H1 (cell line): ENCODE data around the gene TXNDC2. TPM values are rescaled to one million over a fixed set of nuclear protein-coding genes. Genes with fewer than 3 reads are reported as not detected.
"Not testable (repeated sequence)": the region's sequence is repeated elsewhere in the genome, so short reads cannot be mapped to it uniquely, and the experiment has no call there.

ENCODE experiments used
- CTCF ChIA-PET: fragments of 300-600 bp; sonication (Branson Sonifier 250); formaldehyde crosslinking; loops from one replicate; lab custom pipeline; 2021; ENCODE audit not compliant: partially characterized antibody; lab: Charles Lee
- POLR2A ChIA-PET: fragments of 300-600 bp; sonication (Branson Sonifier 250); formaldehyde crosslinking; loops from one replicate; lab custom pipeline; 2021; ENCODE audit warnings: inconsistent platforms; ENCODE audit not compliant: partially characterized antibody; lab: Charles Lee
- DNase-seq, 2 experiments: peaks; one replicate each; pipeline versions ENCODE4 v3.0.0 to v3.0.0-alpha.2; 2010 to 2022; ENCODE audit warnings: low spot score in 2 of 2, low read depth in 1 of 2, mixed read lengths in 1 of 2
- FAIRE-seq: peaks from 2 replicates; lab custom pipeline; 2011; peaks lifted over from hg19 to GRCh38; lab: Jason Lieb, UNC
- H2AFZ ChIP-seq: 2 replicates; pipeline ENCODE4 v1.8.1; 2012; ENCODE audit warnings: low read length, inconsistent platforms
- H2AK5ac ChIP-seq: 2 replicates; pipeline ENCODE4 v1.6.1; 2013; ENCODE audit warnings: low read depth, low read length
- H2BK120ac ChIP-seq: replicated peaks from 2 replicates; pipeline ENCODE3; 2013; ENCODE audit warnings: low read depth, low read length, inconsistent platforms
- H2BK12ac ChIP-seq: 2 replicates; pipeline ENCODE4 v1.6.1; 2013; ENCODE audit warnings: low read depth, low read length
- H2BK15ac ChIP-seq: 2 replicates; pipeline ENCODE4 v1.6.1; 2013; ENCODE audit warnings: low read length
- H2BK20ac ChIP-seq: 2 replicates; pipeline ENCODE4 v1.6.1; 2013; ENCODE audit warnings: low read length
- H2BK5ac ChIP-seq: 2 replicates; pipeline ENCODE4 v1.6.1; 2013; ENCODE audit warnings: low read depth, low read length
- H3K14ac ChIP-seq: 2 replicates; pipeline ENCODE4 v1.6.1; 2013; ENCODE audit warnings: inconsistent platforms; ENCODE audit not compliant: insufficient read length
- H3K18ac ChIP-seq: 2 replicates; pipeline ENCODE4 v1.6.1; 2013; ENCODE audit warnings: low read length; ENCODE audit errors: extremely low read depth
- H3K23ac ChIP-seq: 2 replicates; pipeline ENCODE4 v1.6.1; 2013; ENCODE audit warnings: inconsistent platforms; ENCODE audit not compliant: insufficient read length
- H3K23me2 ChIP-seq: 2 replicates; pipeline ENCODE4 v1.6.1; 2013; ENCODE audit warnings: low read depth, low read length
- H3K27ac ChIP-seq: 2 replicates; pipeline ENCODE4 v1.6.1; 2011; ENCODE audit warnings: low read depth, low read length, inconsistent platforms
- H3K27me3 ChIP-seq, 4 experiments: replicated peaks in 1 of 4; 1 replicate in 1 of 4; 2 replicates in 3 of 4; pipeline versions ENCODE4 v1.6.1 to v1.8.1; 2011 to 2013; ENCODE audit warnings: low read length in 3 of 4, mild to moderate bottlenecking in 3 of 4, inconsistent platforms in 2 of 4, mixed read lengths in 2 of 4, moderate library complexity in 1 of 4; ENCODE audit not compliant: control insufficient read depth in 3 of 4, insufficient read depth in 3 of 4; ENCODE audit errors: extremely low read depth in 1 of 4
- H3K36me3 ChIP-seq, 4 experiments: 2 replicates each; pipeline versions ENCODE4 v1.6.1 to v1.8.1; 2011 to 2013; ENCODE audit warnings: mild to moderate bottlenecking in 4 of 4, low read length in 3 of 4, moderate library complexity in 2 of 4, control low read depth in 1 of 4, inconsistent platforms in 1 of 4; ENCODE audit not compliant: insufficient read depth in 4 of 4, control insufficient read depth in 2 of 4
- H3K4ac ChIP-seq: replicated peaks from 2 replicates; pipeline ENCODE3; 2013; ENCODE audit warnings: low read length, low read depth, mixed read lengths, inconsistent platforms; ENCODE audit not compliant: insufficient read length
- H3K4me1 ChIP-seq, 4 experiments: replicated peaks in 1 of 4; 1 replicate in 1 of 4; 2 replicates in 3 of 4; pipeline versions ENCODE4 v1.6.1 to v1.8.1; 2011 to 2013; ENCODE audit warnings: low read length in 3 of 4, inconsistent platforms in 2 of 4, mixed read lengths in 1 of 4; ENCODE audit not compliant: insufficient read depth in 4 of 4, control insufficient read depth in 3 of 4
- H3K4me2 ChIP-seq, 2 experiments: 2 replicates each; pipeline versions ENCODE4 v1.6.1 to v1.8.1; 2011 to 2013; ENCODE audit warnings: low read depth in 2 of 2, low read length in 2 of 2, control low read depth in 1 of 2, inconsistent platforms in 1 of 2, mild to moderate bottlenecking in 1 of 2; ENCODE audit not compliant: insufficient read depth in 1 of 2
- H3K4me3 ChIP-seq, 4 experiments: fragments of 200-600, 300-600 bp in 1 of 4; sonication (generic), shearing (Covaris generic), sonication (Bioruptor Twin) in 1 of 4; 2 replicates each; pipeline versions ENCODE4 v1.5.1 to v1.8.1; 2011 to 2016; ENCODE audit warnings: low read length in 4 of 4, low read depth in 3 of 4, control low read depth in 2 of 4, inconsistent platforms in 2 of 4, mild to moderate bottlenecking in 2 of 4, mixed read lengths in 1 of 4, moderate library complexity in 1 of 4; ENCODE audit not compliant: insufficient read depth in 2 of 4; ENCODE audit errors: extremely low read depth in 1 of 4
- H3K56ac ChIP-seq: replicated peaks from 2 replicates; pipeline ENCODE3; 2013; ENCODE audit warnings: low read depth, mild to moderate bottlenecking, mixed read lengths, low read length, inconsistent platforms; ENCODE audit not compliant: insufficient read length
- H3K79me1 ChIP-seq: 2 replicates; pipeline ENCODE4 v1.6.1; 2013; ENCODE audit warnings: low read depth, low read length, control low read depth
- H3K79me2 ChIP-seq, 2 experiments: 2 replicates each; pipeline versions ENCODE4 v1.6.1 to v1.8.1; 2012 to 2013; ENCODE audit warnings: low read length in 2 of 2, mild to moderate bottlenecking in 2 of 2, inconsistent platforms in 1 of 2; ENCODE audit not compliant: insufficient read depth in 2 of 2, control insufficient read depth in 1 of 2
- H3K9ac ChIP-seq, 4 experiments: replicated peaks in 1 of 4; 1 replicate in 1 of 4; 2 replicates in 3 of 4; pipeline versions ENCODE4 v1.6.1 to v1.8.1; 2011 to 2013; ENCODE audit warnings: low read depth in 3 of 4, low read length in 3 of 4, control low read depth in 2 of 4, mild to moderate bottlenecking in 2 of 4, moderate library complexity in 2 of 4, inconsistent platforms in 1 of 4; ENCODE audit errors: extremely low read depth in 1 of 4
- H3K9me3 ChIP-seq, 2 experiments: 2 replicates each; pipeline versions ENCODE4 v1.6.1 to v1.8.1; 2012 to 2013; ENCODE audit warnings: mild to moderate bottlenecking in 2 of 2, moderate library complexity in 2 of 2, control low read depth in 1 of 2, inconsistent platforms in 1 of 2, low read depth in 1 of 2, low read length in 1 of 2, mixed read lengths in 1 of 2; ENCODE audit not compliant: insufficient read depth in 2 of 2
- H4K20me1 ChIP-seq, 2 experiments: replicated peaks in 1 of 2; 2 replicates each; pipeline versions ENCODE3 to v1.8.1; 2011 to 2013; ENCODE audit warnings: inconsistent platforms in 2 of 2, low read length in 2 of 2, mild to moderate bottlenecking in 1 of 2; ENCODE audit not compliant: insufficient read depth in 2 of 2, control insufficient read depth in 1 of 2
- H4K5ac ChIP-seq: 2 replicates; pipeline ENCODE4 v1.6.1; 2013; ENCODE audit warnings: low read length, low read depth, mixed read lengths, inconsistent platforms; ENCODE audit not compliant: insufficient read length
- H4K8ac ChIP-seq: 2 replicates; pipeline ENCODE4 v1.8.0; 2013; ENCODE audit warnings: mild to moderate bottlenecking, moderate library complexity, low read length, inconsistent platforms; ENCODE audit not compliant: insufficient read depth; ENCODE audit errors: extremely low read depth
- H4K91ac ChIP-seq: replicated peaks from 2 replicates; pipeline ENCODE3; 2013; ENCODE audit warnings: low read length, mixed read lengths, inconsistent platforms; ENCODE audit not compliant: insufficient read length
- WGBS, 2 experiments: shearing (Covaris generic) in 1 of 2; methylation state at CpG; one replicate each; pipeline versions ENCODE4 v1.1.6 to v1.1.7; 2013 to 2015; ENCODE audit warnings: low lambda C conversion rate in 2 of 2, mixed read lengths in 2 of 2, inconsistent platforms in 1 of 2, low coverage in 1 of 2, missing lambda C conversion rate in 1 of 2; ENCODE audit not compliant: insufficient replicate concordance in 2 of 2, insufficient coverage in 1 of 2, insufficient read length in 1 of 2; ENCODE audit errors: extremely low coverage in 1 of 2, missing lambda C conversion rate in 1 of 2; 5-methylcytosine and 5-hydroxymethylcytosine counted together
- polyA plus RNA-seq, 7 experiments: library from polyadenylated mRNA; depleted of rRNA in 3 of 7; stranded (reverse) in 5 of 7; unstranded in 2 of 7; fragments of >200 nt in 5 of 7; fragments of 200-250 nt in 2 of 7; gene quantifications; 1 replicate in 5 of 7; 2 replicates in 1 of 7; 4 replicates in 1 of 7; pipeline versions ENCODE4 v1.2.1 to v1.2.3, GENCODE V29; 2011 to 2013; ENCODE audit warnings: missing spikeins in 2 of 7, mixed read lengths in 2 of 7
- total RNA-seq: library from RNA; stranded (reverse); fragmentation: NEBNext Ultra II Directional; extraction: Animal tissue kit (Norgen Biotek cat#: 25700); gene quantifications from 2 replicates; pipeline ENCODE4 v1.2.1, GENCODE V29; 2021

TXNDC2 gene
- total and polyA plus RNA-seq, 2 of the 8 experiments (the other 6 are each of a cell fraction or from before 2014, with no cell fraction given) = 0.09 TPM; not detected in 1

DNA sequence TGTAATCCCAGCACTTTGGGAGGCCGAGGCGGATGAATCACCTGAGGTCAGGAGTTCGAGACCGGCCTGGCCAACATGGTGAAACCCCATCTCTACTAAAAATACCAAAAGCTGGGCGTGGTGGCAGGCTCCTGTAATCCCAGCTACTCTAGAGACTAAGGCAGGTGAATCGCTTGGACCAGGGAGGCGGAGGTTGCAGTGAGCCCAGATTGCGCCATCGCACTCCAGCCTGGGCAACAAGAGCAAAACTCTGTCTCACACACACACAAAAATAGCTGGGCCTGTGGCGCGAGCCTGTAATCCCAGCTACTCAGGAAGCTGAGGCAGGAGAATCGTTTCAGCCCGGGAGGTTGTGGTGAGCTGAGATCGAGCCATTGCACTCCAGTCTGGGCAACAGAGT is 16.5 kb downstream of the TXNDC2 start:
- H3K36me3 ChIP-seq, H3K9me3 ChIP-seq, H3K79me1 ChIP-seq, H3K79me2 ChIP-seq, POLR2A ChIA-PET, H3K23ac ChIP-seq, H2BK20ac ChIP-seq, H2AFZ ChIP-seq, H3K18ac ChIP-seq, H3K27ac ChIP-seq, FAIRE-seq, H2AK5ac ChIP-seq, H2BK12ac ChIP-seq, H3K9ac ChIP-seq, H3K27me3 ChIP-seq, H3K4me3 ChIP-seq, DNase-seq, H3K14ac ChIP-seq, H3K4me2 ChIP-seq, H2BK120ac ChIP-seq, H3K23me2 ChIP-seq, H3K4me1 ChIP-seq, H3K56ac ChIP-seq, H4K91ac ChIP-seq, H4K20me1 ChIP-seq, H2BK15ac ChIP-seq, H4K5ac ChIP-seq, H2BK5ac ChIP-seq, H4K8ac ChIP-seq, H3K4ac ChIP-seq: not testable (repeated sequence)
- WGBS, 2 experiments = 97% methylated on average over 14 of the region's 14 CpGs; no CpG with 5 or more reads in 1 of the 2 experiments
- CTCF ChIA-PET = interaction anchor here (0.6 to 1.2 kb wide), 2 partner anchors 202 to 269 kb away, joined by 3 read pairs; no protein-coding TSS in a partner anchor
